NB4 (cell line): ENCODE data around the gene SMARCC2.

ENCODE experiments used
- CTCF ChIP-seq: IDR thresholded peaks from one replicate; pipeline ENCODE4 v1.5.1; 2012; ENCODE audit warnings: low read depth, low read length
- MAX ChIP-seq: IDR thresholded peaks from 2 replicates; pipeline ENCODE4 v1.6.1; 2011; ENCODE audit warnings: low read depth, low read length

GRCh38 chr12:56219840-56220239, 30.6 kb upstream of the SMARCC2 start:
- TF ChIP-seq CTCF, result no peak
- TF ChIP-seq MAX, result no peak
